Measurements from ENCODE around the gene MSI2.

MSI2 gene

GRCh38 chr17:57373756-57374155 is 117.4 kb downstream of the MSI2 start:
- DNase-seq: no peak

- DNase-seq: no peak
Measured at GRCh38 chr17:57375040-57375769, 118.9 kb downstream of the MSI2 start.

- DNase-seq: no peak
Measured at GRCh38 chr17:57375770-57376225, 119.5 kb downstream of the MSI2 start.

- DNase-seq: no peak
Measured at GRCh38 chr17:57377094-57377493, 120.8 kb downstream of the MSI2 start.

GRCh38 chr17:57379237-57379894 is 123.0 kb downstream of the MSI2 start:
- no peak for DNase-seq

GRCh38 chr17:57379895-57380434 is 123.6 kb downstream of the MSI2 start:
- no peak for DNase-seq

- DNase-seq: no peak
Measured at GRCh38 chr17:57381498-57381897, 125.2 kb downstream of the MSI2 start.

GRCh38 chr17:57384219-57384618 is 127.9 kb downstream of the MSI2 start:
- DNase-seq: no peak

GRCh38 chr17:57385975-57386374 is 129.7 kb downstream of the MSI2 start:
- no peak for DNase-seq

GRCh38 chr17:57387575-57387974 is 131.3 kb downstream of the MSI2 start:
- DNase-seq: no peak

- DNase-seq: no peak
Measured at GRCh38 chr17:57388131-57388725, 131.9 kb downstream of the MSI2 start.

GRCh38 chr17:57389473-57389872 is 133.2 kb downstream of the MSI2 start:
- no peak for DNase-seq

GRCh38 chr17:57391076-57391825 is 134.9 kb downstream of the MSI2 start:
- no peak for DNase-seq

GRCh38 chr17:57391857-57392471 is 135.6 kb downstream of the MSI2 start:
- no peak for DNase-seq

- no peak for DNase-seq
Measured at GRCh38 chr17:57393368-57393767, 137.0 kb downstream of the MSI2 start.

GRCh38 chr17:57394375-57394774 is 138.1 kb downstream of the MSI2 start:
- DNase-seq: no peak

GRCh38 chr17:57395721-57396321 is 139.5 kb downstream of the MSI2 start:
- DNase-seq: no peak

- DNase-seq: no peak
Measured at GRCh38 chr17:57396511-57396921, 140.2 kb downstream of the MSI2 start.

GRCh38 chr17:57397402-57397801 is 141.1 kb downstream of the MSI2 start:
- no peak for DNase-seq

GRCh38 chr17:57399690-57400089 is 143.4 kb downstream of the MSI2 start:
- DNase-seq: no peak

- no peak for DNase-seq
Measured at GRCh38 chr17:57400648-57401047, 144.3 kb downstream of the MSI2 start.

Measured in CD4-positive, alpha-beta T cell treated with Interleukin-21 for 1 hour (primary cell).